Measurements from ENCODE around the gene IL9R. TPM values are rescaled to one million over a fixed set of nuclear protein-coding genes. Genes with fewer than 3 reads are reported as not detected.
"Not testable (repeated sequence)": the region's sequence is repeated elsewhere in the genome, so short reads cannot be mapped to it uniquely, and the experiment has no call there.

The IL9R gene
- total RNA-seq, 4 donors from 2014 or later: 0.40 to 0.56 TPM; not detected in 2

DNA sequence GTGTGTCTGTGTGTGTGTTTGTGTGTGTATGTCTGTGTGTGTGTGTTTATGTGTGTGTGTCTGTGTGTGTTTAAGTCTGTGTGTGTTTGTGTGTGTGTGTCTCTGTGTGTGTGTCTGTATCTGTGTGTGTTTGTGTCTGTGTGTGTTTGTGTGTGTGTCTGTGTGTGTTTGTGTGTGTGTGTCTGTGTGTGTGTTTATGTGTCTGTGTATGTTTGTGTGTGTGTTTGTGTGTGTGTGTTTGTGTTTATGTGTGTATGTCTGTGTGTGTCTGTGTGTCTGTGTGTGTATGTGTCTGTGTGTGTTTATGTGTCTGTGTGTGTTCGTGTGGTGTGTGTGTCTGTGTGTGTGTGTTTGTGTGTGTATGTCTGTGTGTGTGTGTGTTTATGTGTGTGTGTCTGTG is 11.4 kb downstream of the IL9R start:
- Histone ChIP-seq H3K4me1 (no peaks in the 10 kb centered on the region), H3K27ac (no peak overlapping the region), H3K36me3 (no peaks in the 10 kb centered on the region), H3K27me3 (no peaks in the 10 kb centered on the region), H3K4me3 (replicated peaks in 1 of 3) (no peak overlapping the region), H3K9me3 (no peaks in the 10 kb centered on the region)
- WGBS, 2 donors: 75 to 79% methylated on average over 1 of the region's 1 CpG
- no peak for DNase-seq
- intact Hi-C loops (cut with DNase I): no loop called here
- TF ChIP-seq, protein P1, sequence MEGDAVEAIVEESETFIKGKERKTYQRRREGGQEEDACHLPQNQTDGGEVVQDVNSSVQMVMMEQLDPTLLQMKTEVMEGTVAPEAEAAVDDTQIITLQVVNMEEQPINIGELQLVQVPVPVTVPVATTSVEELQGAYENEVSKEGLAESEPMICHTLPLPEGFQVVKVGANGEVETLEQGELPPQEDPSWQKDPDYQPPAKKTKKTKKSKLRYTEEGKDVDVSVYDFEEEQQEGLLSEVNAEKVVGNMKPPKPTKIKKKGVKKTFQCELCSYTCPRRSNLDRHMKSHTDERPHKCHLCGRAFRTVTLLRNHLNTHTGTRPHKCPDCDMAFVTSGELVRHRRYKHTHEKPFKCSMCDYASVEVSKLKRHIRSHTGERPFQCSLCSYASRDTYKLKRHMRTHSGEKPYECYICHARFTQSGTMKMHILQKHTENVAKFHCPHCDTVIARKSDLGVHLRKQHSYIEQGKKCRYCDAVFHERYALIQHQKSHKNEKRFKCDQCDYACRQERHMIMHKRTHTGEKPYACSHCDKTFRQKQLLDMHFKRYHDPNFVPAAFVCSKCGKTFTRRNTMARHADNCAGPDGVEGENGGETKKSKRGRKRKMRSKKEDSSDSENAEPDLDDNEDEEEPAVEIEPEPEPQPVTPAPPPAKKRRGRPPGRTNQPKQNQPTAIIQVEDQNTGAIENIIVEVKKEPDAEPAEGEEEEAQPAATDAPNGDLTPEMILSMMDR (IDR thresholded peaks at IDR 0.05): no peak

DNA sequence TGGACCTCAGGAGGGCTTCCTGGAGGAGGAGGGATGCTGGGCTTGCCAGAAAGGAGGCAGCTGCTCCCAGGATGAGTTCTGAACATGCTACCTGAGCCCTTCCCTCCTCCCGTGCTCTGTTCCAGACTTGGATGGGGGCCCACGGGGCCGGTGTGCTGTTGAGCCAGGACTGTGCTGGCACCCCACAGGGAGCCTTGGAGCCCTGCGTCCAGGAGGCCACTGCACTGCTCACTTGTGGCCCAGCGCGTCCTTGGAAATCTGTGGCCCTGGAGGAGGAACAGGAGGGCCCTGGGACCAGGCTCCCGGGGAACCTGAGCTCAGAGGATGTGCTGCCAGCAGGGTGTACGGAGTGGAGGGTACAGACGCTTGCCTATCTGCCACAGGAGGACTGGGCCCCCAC is 12.2 kb downstream of the IL9R start:
- H3K4me1 ChIP-seq; H3K36me3 ChIP-seq; H3K27ac ChIP-seq; H3K27me3 ChIP-seq; H3K4me3 ChIP-seq (replicated peaks in 1 of 3); H3K9me3 ChIP-seq; DNase-seq; intact Hi-C loops (cut with DNase I): not testable (repeated sequence)
- WGBS, 2 donors: no CpG with 5 or more reads among the region's 9 CpGs

DNA sequence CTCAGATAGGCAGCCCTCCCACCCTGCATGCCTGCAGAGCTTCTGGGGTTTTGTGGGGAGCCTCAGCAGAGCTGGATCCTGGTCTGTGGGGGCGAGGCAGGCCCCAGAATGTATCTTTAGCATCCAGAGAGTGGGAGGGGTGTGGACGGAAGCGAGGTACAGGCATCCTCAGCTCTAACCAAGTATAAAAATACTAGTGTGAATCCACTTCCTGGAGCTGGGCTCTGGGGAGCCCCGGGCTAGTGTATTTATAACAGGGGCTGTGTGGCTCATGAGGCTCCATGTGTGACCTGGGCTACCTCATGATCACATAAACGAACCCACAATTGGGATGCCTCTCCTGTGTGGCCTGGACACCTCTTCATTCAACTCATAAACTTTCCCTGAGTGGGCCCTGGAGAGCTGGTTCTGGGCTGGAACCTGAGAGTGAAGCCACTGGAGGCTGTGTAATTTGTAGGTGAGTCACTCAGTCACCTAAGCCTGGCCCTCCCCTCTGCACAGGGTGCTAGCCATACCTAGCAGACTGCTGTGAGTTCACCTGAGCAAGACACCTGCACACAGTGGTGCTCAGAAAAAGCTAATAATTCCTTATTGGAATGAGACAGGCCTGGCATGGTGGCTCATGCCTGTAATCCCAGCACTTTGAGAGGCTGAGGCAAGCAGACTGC is 15.9 kb downstream of the IL9R start:
- intact Hi-C loops (cut with DNase I): not testable (repeated sequence)

DNA sequence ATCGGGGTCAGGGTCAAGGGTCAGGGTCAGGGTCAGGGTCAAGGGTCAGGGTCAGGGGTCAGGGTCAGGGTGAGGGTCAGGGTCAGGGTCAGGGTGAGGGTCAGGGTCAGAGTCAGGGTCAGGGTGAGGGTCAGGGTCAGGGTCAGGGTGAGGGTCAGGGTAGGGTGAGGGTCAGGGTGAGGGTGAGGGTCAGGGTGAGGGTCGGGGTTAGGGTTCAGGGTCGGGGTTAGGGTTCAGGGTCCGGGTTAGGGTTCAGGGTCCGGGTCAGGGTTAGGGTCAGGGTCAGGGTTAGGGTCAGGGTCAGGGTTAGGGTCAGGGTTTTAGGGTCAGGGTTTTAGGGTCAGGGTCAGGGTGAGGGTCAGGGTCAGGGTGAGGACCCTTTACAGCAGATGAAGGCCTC is 22.4 kb downstream of the IL9R start:
- DNase-seq; H3K4me3 ChIP-seq (replicated peaks in 1 of 3); H3K9me3 ChIP-seq; intact Hi-C loops (cut with DNase I); H3K36me3 ChIP-seq; H3K27ac ChIP-seq; H3K4me1 ChIP-seq; H3K27me3 ChIP-seq: not testable (repeated sequence)
- 100% methylated on average over 2 of the region's 5 CpGs; no CpG with 5 or more reads in 1 of the 2 donors for WGBS, 2 donors

More for the DNA sequence above, 15.9 kb downstream of the IL9R start:
- no CpG with 5 or more reads among the region's 5 CpGs for WGBS, 2 donors
- H3K36me3 ChIP-seq; H3K4me1 ChIP-seq; DNase-seq; H3K4me3 ChIP-seq (replicated peaks in 1 of 3); H3K27ac ChIP-seq; H3K27me3 ChIP-seq; H3K9me3 ChIP-seq: not testable (repeated sequence)

DNA sequence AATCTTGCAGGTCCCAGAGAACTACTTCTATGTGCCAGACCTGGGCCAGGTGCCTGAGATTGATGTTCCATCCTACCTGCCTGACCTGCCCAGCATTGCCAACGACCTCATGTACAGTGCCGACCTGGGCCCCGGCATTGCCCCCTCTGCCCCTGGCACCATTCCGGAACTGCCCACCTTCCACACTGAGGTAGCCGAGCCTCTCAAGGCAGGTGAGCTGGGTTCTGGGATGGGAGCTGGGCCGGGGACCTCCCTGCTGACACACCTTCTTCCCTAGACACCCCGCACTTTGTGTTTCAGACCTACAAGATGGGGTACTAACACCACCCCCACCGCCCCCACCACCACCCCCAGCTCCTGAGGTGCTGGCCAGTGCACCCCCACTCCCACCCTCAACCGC is 25.5 kb downstream of the IL9R start:
- intact Hi-C loops (cut with DNase I); H3K27ac ChIP-seq; H3K4me1 ChIP-seq; DNase-seq; H3K9me3 ChIP-seq; H3K4me3 ChIP-seq (replicated peaks in 1 of 3); H3K36me3 ChIP-seq; H3K27me3 ChIP-seq: not testable (repeated sequence)
- WGBS, 2 donors: 54 to 66% methylated on average over 4 to 7 of the region's 9 CpGs

DNA sequence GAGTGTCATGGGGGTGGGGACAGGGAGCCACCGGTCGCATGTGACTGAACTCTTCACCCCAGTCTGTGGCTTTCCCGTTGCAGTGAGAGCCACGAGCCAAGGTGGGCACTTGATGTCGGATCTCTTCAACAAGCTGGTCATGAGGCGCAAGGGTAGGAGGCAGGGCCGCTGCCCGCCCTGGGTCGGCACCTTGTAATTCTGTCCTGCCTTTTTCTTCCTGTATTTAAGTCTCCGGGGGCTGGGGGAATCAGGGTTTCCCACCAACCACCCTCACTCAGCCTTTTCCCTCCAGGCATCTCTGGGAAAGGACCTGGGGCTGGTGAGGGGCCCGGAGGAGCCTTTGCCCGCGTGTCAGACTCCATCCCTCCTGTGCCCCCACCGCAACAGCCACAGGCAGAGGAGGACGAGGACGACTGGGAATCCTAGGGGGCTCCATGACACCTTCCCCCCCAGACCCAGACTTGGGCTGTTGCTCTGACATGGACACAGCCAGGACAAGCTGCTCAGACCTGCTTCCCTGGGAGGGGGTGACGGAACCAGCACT is 27.5 kb downstream of the IL9R start:
- DNase-seq; intact Hi-C loops (cut with DNase I); H3K9me3 ChIP-seq; H3K4me1 ChIP-seq; H3K36me3 ChIP-seq; H3K27me3 ChIP-seq; H3K4me3 ChIP-seq (replicated peaks in 1 of 3): not testable (repeated sequence)
- H3K27ac ChIP-seq: peak overlapping the region in 1 of 3 donors; percentile 22
- 66 to 100% methylated on average over 3 to 14 of the region's 17 CpGs for WGBS, 2 donors

DNA sequence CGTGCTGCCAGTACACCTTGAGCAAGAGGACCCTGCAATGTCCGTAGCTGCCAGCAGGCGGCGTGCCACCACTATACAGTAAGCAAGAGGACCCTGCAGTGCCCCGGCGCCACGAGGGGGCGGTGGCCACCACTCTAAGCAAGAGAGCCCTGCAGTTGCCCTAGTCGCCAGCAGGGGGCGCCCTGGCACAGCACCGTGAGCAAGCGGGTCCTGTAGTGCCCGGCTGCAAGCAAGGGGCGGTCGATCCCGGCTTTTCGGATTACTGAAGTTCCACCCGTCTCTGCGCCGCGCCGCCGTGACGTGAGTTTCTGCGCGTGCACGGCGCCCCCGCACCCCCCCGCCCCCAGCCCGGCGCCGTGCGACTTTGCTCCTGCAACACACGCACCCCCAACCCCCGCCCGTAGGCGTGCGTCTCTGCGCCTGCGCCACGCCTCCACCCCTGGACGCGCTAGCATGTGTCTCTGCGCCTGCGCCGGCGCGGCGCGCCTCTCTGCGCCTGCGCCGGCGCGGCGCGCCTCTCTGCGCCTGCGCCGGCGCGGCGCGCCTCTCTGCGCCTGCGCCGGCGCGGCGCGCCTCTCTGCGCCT is 31.2 kb downstream of the IL9R start:
- H3K4me3 ChIP-seq (replicated peaks in 1 of 3); H3K4me1 ChIP-seq; H3K27me3 ChIP-seq; H3K9me3 ChIP-seq; DNase-seq; intact Hi-C loops (cut with DNase I); H3K36me3 ChIP-seq; H3K27ac ChIP-seq: not testable (repeated sequence)
- WGBS, 2 donors: no CpG with 5 or more reads among the region's 73 CpGs

DNA sequence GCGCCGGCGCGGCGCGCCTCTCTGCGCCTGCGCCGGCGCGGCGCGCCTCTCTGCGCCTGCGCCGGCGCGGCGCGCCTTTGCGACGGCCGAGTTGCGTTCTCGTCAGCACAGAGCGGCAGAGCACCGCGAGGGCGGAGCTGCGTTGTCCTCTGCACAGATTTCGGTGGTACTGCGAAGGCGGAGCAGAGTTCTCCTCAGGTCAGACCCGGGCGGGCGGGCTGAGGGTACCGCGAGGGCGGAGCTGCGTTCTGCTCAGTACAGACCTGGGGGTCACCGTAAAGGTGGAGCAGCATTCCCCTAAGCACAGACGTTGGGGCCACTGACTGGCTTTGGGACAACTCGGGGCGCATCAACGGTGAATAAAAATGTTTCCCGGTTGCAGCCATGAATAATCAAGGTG is 31.8 kb downstream of the IL9R start:
- WGBS, 2 donors: 100% methylated on average over 1 of the region's 46 CpGs; no CpG with 5 or more reads in 1 of the 2 donors
- H3K27me3 ChIP-seq; H3K27ac ChIP-seq; intact Hi-C loops (cut with DNase I); H3K4me1 ChIP-seq; H3K9me3 ChIP-seq; H3K4me3 ChIP-seq (replicated peaks in 1 of 3); H3K36me3 ChIP-seq; DNase-seq: not testable (repeated sequence)

DNA sequence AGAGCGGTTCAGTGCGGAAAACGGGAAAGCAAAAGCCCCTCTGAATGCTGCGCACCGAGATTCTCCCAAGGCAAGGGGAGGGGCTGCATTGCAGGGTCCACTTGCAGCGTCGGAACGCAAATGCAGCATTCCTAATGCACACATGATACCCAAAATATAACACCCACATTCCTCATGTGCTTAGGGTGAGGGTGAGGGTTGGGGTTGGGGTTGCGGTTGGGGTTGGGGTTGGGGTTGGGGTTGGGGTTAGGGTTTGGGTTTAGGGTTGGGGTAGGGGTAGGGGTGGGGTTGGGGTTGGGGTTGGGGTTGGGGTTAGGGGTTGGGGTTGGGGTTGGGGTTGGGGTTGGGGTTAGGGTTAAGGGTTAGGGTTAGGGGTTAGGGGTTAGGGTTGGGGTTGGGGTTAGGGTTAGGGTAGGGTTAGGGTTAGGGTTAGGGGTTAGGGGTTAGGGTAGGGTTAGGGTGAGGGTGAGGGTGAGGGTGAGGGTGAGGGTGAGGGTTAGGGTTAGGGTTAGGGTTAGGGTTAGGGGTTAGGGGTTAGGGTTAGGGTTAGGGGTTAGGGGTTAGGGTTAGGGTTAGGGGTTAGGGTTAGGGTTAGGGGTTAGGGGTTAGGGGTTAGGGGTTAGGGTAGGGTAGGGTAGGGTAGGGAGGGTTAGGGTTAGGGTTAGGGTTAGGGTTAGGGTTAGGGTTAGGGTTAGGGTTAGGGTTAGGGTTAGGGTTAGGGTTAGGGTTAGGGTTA is 32.4 kb downstream of the IL9R start:
- no CpG with 5 or more reads among the region's 9 CpGs for WGBS, 2 donors
- DNase-seq; H3K4me1 ChIP-seq; H3K9me3 ChIP-seq; H3K27me3 ChIP-seq; H3K4me3 ChIP-seq (replicated peaks in 1 of 3); intact Hi-C loops (cut with DNase I); H3K36me3 ChIP-seq; H3K27ac ChIP-seq: not testable (repeated sequence)

DNA sequence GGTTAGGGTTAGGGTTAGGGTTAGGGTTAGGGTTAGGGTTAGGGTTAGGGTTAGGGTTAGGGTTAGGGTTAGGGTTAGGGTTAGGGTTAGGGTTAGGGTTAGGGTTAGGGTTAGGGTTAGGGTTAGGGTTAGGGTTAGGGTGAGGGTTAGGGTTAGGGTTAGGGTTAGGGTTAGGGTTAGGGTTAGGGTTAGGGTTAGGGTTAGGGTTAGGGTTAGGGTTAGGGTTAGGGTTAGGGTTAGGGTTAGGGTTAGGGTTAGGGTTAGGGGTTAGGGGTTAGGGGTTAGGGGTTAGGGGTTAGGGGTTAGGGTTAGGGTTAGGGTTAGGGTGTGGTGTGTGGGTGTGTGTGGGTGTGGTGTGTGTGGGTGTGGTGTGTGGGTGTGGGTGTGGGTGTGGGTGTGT is 33.0 kb downstream of the IL9R start:
- H3K4me3 ChIP-seq (replicated peaks in 1 of 3); H3K27ac ChIP-seq; intact Hi-C loops (cut with DNase I); H3K36me3 ChIP-seq; H3K27me3 ChIP-seq; H3K4me1 ChIP-seq; H3K9me3 ChIP-seq; DNase-seq: not testable (repeated sequence)
